ENCODE results near the gene DIDO1. TPM values are rescaled to one million over a fixed set of nuclear protein-coding genes. Genes with fewer than 3 reads are reported as not detected.

The DIDO1 gene
- total and polyA plus RNA-seq, 2 of the 13 experiments (the other 11 are each of a cell fraction or from before 2014, with no cell fraction given): 75.0 to 75.1 TPM

DNA sequence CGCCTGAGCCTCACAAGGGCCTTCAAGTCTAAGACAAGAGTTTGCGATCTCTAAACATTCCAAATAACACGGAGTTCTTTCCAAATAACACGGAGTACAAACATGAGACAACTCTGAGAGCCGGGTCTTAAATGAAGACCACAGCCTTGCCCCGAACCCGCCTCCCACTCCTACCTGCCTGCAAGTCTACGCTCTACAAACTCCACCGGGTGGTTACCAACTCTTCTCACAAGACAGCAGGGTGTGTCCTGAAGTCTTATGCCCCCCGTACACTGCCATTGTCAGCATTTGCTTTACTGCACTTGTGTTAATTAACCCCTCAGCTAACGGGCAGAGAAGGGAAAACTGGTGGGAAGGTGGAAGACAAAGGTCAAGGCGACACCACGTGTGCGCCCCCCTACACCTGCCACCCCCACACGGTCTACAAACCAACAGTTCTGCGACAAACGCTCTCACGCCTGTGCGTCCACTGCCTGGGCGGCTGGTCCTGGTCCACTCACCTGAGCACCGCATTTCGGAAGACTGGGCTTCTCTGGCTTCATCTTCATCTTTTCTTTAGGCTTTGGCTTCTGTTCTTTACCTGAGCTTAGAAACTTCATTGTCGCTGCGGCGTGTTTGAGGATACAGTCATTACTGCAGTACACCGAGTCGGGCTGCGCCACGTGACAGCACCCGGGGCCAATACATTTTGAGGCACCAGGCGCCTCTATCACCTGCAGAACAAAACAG is 19.5 kb downstream of the DIDO1 start (continued):
- TF ChIP-seq ZNF24 (IDR thresholded peaks at IDR 0.05): no peak
- no peak for TF ChIP-seq HMG20A (CRISPR knock-in tag; IDR thresholded peaks at IDR 0.05; ENCODE audit: borderline replicate concordance)
- TF ChIP-seq KMT2B (CRISPR knock-in tag; IDR thresholded peaks at IDR 0.05): no peak
- no peak for TF ChIP-seq ZBTB42 (CRISPR knock-in tag; IDR thresholded peaks at IDR 0.05)
- TF ChIP-seq, protein P1, sequence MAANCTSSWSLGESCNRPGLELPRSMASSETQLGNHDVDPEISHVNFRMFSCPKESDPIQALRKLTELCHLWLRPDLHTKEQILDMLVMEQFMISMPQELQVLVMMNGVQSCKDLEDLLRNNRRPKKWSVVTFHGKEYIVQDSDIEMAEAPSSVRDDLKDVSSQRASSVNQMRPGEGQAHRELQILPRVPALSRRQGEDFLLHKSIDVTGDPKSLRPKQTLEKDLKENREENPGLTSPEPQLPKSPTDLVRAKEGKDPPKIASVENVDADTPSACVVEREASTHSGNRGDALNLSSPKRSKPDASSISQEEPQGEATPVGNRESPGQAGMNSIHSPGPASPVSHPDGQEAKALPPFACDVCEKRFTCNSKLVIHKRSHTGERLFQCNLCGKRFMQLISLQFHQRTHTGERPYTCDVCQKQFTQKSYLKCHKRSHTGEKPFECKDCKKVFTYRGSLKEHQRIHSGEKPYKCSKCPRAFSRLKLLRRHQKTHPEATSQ (CRISPR knock-in tag; IDR thresholded peaks at IDR 0.05; ENCODE audit: borderline replicate concordance): no peak
- TF ChIP-seq, protein P2, sequence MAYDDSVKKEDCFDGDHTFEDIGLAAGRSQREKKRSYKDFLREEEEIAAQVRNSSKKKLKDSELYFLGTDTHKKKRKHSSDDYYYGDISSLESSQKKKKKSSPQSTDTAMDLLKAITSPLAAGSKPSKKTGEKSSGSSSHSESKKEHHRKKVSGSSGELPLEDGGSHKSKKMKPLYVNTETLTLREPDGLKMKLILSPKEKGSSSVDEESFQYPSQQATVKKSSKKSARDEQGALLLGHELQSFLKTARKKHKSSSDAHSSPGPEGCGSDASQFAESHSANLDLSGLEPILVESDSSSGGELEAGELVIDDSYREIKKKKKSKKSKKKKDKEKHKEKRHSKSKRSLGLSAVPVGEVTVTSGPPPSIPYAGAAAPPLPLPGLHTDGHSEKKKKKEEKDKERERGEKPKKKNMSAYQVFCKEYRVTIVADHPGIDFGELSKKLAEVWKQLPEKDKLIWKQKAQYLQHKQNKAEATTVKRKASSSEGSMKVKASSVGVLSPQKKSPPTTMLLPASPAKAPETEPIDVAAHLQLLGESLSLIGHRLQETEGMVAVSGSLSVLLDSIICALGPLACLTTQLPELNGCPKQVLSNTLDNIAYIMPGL (CRISPR knock-in tag; IDR thresholded peaks at IDR 0.05; ENCODE audit: borderline replicate concordance in 1 of 2, low read depth in 1 of 2): no peak
- no peak for TF ChIP-seq IKZF4 (CRISPR knock-in tag; IDR thresholded peaks at IDR 0.05; ENCODE audit: borderline replicate concordance, low read depth, not compliant biosample characterization)
- no peak for TF ChIP-seq ZSCAN22 (CRISPR knock-in tag; IDR thresholded peaks at IDR 0.05)
- TF ChIP-seq SIN3B (IDR thresholded peaks at IDR 0.05; ENCODE audit: low read length): no peak
- no peak for TF ChIP-seq CENPT (CRISPR knock-in tag; IDR thresholded peaks at IDR 0.05; ENCODE audit: low read depth)
- no peak for TF ChIP-seq ZNF562 (CRISPR knock-in tag; IDR thresholded peaks at IDR 0.05; ENCODE audit: borderline replicate concordance)
- TF ChIP-seq GTF2F1 (IDR thresholded peaks at IDR 0.05; ENCODE audit: low read length): no peak
- TF ChIP-seq SMAD1 (CRISPR knock-in tag; IDR thresholded peaks at IDR 0.05; ENCODE audit: borderline replicate concordance, low read depth): 0 out of 2 replicates have a peak, but pooled peaks have one; percentile 47
- TF ChIP-seq ZNF432 (CRISPR knock-in tag; IDR thresholded peaks at IDR 0.05; ENCODE audit: borderline replicate concordance): no peak
- TF ChIP-seq, protein P3, sequence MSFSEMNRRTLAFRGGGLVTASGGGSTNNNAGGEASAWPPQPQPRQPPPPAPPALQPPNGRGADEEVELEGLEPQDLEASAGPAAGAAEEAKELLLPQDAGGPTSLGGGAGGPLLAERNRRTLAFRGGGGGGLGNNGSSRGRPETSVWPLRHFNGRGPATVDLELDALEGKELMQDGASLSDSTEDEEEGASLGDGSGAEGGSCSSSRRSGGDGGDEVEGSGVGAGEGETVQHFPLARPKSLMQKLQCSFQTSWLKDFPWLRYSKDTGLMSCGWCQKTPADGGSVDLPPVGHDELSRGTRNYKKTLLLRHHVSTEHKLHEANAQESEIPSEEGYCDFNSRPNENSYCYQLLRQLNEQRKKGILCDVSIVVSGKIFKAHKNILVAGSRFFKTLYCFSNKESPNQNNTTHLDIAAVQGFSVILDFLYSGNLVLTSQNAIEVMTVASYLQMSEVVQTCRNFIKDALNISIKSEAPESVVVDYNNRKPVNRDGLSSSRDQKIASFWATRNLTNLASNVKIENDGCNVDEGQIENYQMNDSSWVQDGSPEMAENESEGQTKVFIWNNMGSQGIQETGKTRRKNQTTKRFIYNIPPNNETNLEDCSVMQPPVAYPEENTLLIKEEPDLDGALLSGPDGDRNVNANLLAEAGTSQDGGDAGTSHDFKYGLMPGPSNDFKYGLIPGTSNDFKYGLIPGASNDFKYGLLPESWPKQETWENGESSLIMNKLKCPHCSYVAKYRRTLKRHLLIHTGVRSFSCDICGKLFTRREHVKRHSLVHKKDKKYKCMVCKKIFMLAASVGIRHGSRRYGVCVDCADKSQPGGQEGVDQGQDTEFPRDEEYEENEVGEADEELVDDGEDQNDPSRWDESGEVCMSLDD (CRISPR knock-in tag; IDR thresholded peaks at IDR 0.05; ENCODE audit: borderline replicate concordance): no peak
- TF ChIP-seq KDM4B (CRISPR knock-in tag; IDR thresholded peaks at IDR 0.05): no peak
- TF ChIP-seq MAF1 (CRISPR knock-in tag; IDR thresholded peaks at IDR 0.05; ENCODE audit: borderline replicate concordance): no peak
- TF ChIP-seq ZBTB38 (CRISPR knock-in tag; IDR thresholded peaks at IDR 0.05): 0 out of 2 replicates have a peak, but pooled peaks have one; percentile 3
- TF ChIP-seq NRL (CRISPR knock-in tag; IDR thresholded peaks at IDR 0.05; ENCODE audit: borderline replicate concordance): no peak
- no peak for TF ChIP-seq ADNP (CRISPR knock-in tag; IDR thresholded peaks at IDR 0.05)
- TF ChIP-seq POLR2AphosphoS2 (IDR thresholded peaks at IDR 0.05; ENCODE audit: low read depth, low read length): peak; percentile 56; the same call in 1 of the 2 replicates
- TF ChIP-seq PHF21A (CRISPR knock-in tag; IDR thresholded peaks at IDR 0.05): no peak
- TF ChIP-seq ZNF230 (CRISPR knock-in tag; IDR thresholded peaks at IDR 0.05): no peak
- TF ChIP-seq ATM (IDR thresholded peaks at IDR 0.05; ENCODE audit: borderline replicate concordance): no peak

Measured in HepG2 (cell line).